HCT116 (cell line): ENCODE measurements around the gene PPP1CC.

Source experiments
- EZH2 ChIP-seq: fragments of 200-600 bp; sonication (generic); IDR thresholded peaks from 2 replicates; pipeline ENCODE4 v1.6.1; 2017; ENCODE audit warnings: antibody characterized with exemption, mixed run types
- FOSL1 ChIP-seq: IDR thresholded peaks from 2 replicates; pipeline ENCODE4 v1.6.1; 2012; ENCODE audit warnings: low read depth
- POLR2A ChIP-seq: IDR thresholded peaks from 2 replicates; pipeline ENCODE4 v1.7.0; 2011; ENCODE audit warnings: borderline replicate concordance; ENCODE audit not compliant: insufficient read depth, insufficient read length; ENCODE audit errors: extremely low read depth
- POLR2AphosphoS5 ChIP-seq: IDR thresholded peaks from 2 replicates; pipeline ENCODE4 v1.6.1; 2011; ENCODE audit warnings: mild to moderate bottlenecking, low read depth, low read length, moderate library complexity
- RAD21 ChIP-seq: IDR thresholded peaks from 2 replicates; pipeline ENCODE4 v1.6.1; 2012; ENCODE audit warnings: low read depth, mild to moderate bottlenecking
- SIN3A ChIP-seq: IDR thresholded peaks from 2 replicates; pipeline ENCODE4 v1.6.1; 2012; ENCODE audit warnings: low read depth
- SP1 ChIP-seq: IDR thresholded peaks from 2 replicates; pipeline ENCODE4 v1.6.1; 2012; ENCODE audit warnings: low read depth
- YY1 ChIP-seq: IDR thresholded peaks from 2 replicates; pipeline ENCODE4 v1.6.1; 2011; ENCODE audit warnings: low read length, low read depth, moderate library complexity, mild to moderate bottlenecking; ENCODE audit not compliant: insufficient replicate concordance; ENCODE audit errors: extremely low read depth
- TF ChIP-seq, protein P1 (sequence below), 3 experiments: fragments of 200-600 bp in 1 of 3; sonication (generic) in 1 of 3; IDR thresholded peaks in 2 of 3; conservative IDR thresholded peaks in 1 of 3; 2 replicates each; pipeline ENCODE4 v1.5.1; 2012 to 2017; ENCODE audit warnings: low read depth in 2 of 3, low read length in 2 of 3, antibody characterized with exemption in 1 of 3, borderline replicate concordance in 1 of 3, control low read depth in 1 of 3, mild to moderate bottlenecking in 1 of 3, mixed read lengths in 1 of 3, mixed run types in 1 of 3, moderate library complexity in 1 of 3; ENCODE audit not compliant: insufficient read depth in 1 of 3
- TF ChIP-seq, protein P2 (sequence below): IDR thresholded peaks from 2 replicates; pipeline ENCODE4 v1.6.1; 2012
- TF ChIP-seq, protein P3 (sequence below): IDR thresholded peaks from 2 replicates; pipeline ENCODE4 v1.6.1; 2012; ENCODE audit warnings: low read depth
- TF ChIP-seq, protein P4 (sequence below): IDR thresholded peaks from 2 replicates; pipeline ENCODE4 v1.6.1; 2012

DNA sequence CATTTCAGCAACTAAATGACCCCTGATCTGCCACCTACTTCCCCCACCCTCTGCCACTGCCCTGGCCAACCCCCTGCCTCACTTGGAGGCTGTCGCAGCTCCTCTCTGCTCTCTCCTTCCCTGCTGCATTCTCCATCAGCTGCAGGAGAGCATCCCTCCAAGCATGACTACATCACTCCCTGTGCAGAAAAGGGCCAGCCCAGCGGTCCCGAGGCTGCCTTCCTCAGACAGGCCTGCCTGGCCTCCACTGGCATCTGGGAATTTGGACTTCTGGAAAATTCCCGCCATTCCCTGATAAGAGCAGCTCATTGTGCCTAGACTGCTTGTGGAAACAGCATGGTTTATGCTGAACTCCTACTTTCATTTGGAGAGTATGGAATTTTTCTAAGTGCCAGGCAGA, 66.5 kb downstream of the PPP1CC start:
- TF ChIP-seq SP1 (no peak), POLR2AphosphoS5 (no peak), POLR2A (no peak), RAD21 (no peak), SIN3A (no peak), YY1 (no peak), FOSL1 (no peak), EZH2 (no peak)
- TF ChIP-seq, protein P1, sequence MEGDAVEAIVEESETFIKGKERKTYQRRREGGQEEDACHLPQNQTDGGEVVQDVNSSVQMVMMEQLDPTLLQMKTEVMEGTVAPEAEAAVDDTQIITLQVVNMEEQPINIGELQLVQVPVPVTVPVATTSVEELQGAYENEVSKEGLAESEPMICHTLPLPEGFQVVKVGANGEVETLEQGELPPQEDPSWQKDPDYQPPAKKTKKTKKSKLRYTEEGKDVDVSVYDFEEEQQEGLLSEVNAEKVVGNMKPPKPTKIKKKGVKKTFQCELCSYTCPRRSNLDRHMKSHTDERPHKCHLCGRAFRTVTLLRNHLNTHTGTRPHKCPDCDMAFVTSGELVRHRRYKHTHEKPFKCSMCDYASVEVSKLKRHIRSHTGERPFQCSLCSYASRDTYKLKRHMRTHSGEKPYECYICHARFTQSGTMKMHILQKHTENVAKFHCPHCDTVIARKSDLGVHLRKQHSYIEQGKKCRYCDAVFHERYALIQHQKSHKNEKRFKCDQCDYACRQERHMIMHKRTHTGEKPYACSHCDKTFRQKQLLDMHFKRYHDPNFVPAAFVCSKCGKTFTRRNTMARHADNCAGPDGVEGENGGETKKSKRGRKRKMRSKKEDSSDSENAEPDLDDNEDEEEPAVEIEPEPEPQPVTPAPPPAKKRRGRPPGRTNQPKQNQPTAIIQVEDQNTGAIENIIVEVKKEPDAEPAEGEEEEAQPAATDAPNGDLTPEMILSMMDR (IDR thresholded peaks at IDR 0.05 in 2 of 3, conservative IDR thresholded peaks at IDR 0.05 in 1 of 3; ENCODE audit: borderline replicate concordance in 1 of 3, insufficient read depth in 1 of 3, low read depth in 2 of 3, low read length in 2 of 3) = no peak
- TF ChIP-seq, protein P2, sequence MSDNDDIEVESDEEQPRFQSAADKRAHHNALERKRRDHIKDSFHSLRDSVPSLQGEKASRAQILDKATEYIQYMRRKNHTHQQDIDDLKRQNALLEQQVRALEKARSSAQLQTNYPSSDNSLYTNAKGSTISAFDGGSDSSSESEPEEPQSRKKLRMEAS = no peak
- TF ChIP-seq, protein P3, sequence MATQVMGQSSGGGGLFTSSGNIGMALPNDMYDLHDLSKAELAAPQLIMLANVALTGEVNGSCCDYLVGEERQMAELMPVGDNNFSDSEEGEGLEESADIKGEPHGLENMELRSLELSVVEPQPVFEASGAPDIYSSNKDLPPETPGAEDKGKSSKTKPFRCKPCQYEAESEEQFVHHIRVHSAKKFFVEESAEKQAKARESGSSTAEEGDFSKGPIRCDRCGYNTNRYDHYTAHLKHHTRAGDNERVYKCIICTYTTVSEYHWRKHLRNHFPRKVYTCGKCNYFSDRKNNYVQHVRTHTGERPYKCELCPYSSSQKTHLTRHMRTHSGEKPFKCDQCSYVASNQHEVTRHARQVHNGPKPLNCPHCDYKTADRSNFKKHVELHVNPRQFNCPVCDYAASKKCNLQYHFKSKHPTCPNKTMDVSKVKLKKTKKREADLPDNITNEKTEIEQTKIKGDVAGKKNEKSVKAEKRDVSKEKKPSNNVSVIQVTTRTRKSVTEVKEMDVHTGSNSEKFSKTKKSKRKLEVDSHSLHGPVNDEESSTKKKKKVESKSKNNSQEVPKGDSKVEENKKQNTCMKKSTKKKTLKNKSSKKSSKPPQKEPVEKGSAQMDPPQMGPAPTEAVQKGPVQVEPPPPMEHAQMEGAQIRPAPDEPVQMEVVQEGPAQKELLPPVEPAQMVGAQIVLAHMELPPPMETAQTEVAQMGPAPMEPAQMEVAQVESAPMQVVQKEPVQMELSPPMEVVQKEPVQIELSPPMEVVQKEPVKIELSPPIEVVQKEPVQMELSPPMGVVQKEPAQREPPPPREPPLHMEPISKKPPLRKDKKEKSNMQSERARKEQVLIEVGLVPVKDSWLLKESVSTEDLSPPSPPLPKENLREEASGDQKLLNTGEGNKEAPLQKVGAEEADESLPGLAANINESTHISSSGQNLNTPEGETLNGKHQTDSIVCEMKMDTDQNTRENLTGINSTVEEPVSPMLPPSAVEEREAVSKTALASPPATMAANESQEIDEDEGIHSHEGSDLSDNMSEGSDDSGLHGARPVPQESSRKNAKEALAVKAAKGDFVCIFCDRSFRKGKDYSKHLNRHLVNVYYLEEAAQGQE = no peak
- TF ChIP-seq, protein P4, sequence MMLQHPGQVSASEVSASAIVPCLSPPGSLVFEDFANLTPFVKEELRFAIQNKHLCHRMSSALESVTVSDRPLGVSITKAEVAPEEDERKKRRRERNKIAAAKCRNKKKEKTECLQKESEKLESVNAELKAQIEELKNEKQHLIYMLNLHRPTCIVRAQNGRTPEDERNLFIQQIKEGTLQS = no peak
